ENCODE results near the gene ENPP1. TPM values are rescaled to one million over a fixed set of nuclear protein-coding genes. Genes with fewer than 3 reads are reported as not detected.
"Not testable (repeated sequence)": the region's sequence is repeated elsewhere in the genome, so short reads cannot be mapped to it uniquely, and the experiment has no call there.

Gene ENPP1
- total RNA-seq, 1 donor from 2014 or later: 64.0 TPM

DNA sequence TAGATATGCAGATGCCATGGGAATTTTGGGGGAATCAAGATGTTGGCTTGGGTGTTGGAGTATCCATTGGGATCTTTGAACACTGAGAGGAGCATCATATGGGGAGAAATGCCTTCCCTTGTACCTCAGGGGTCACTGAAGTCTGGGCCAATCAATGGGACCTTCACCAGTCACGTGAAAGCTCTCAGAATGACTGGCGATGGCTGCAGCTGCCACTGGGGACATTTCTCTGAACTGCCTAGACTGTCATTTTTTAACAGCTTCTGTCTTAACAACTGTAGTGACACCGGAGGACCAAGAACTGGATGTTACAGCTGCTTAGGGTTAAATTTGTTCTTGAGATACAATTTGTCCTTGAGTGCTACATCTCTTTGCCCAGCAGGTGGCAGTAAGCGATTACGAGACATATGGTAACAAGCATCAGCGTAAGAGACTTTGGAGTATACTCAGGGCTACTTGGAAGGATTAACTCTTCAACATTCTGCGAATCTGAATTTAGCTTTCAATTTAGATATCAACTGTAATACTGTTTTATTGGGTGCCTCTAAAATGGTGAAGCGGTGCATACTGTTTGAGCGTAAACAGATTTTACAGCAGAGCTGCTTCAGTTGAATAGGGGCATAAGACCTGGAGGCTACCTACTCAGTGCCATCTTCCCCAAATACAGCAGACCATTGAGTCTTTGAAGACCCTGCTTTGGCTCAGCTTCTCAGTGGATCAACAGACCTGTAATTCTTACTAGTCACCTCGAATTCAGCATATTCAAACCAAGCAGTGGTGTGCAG is 107.3 kb downstream of the ENPP1 start:
- DNase-seq (ENCODE audit: low spot score): peak; percentile 84

DNA sequence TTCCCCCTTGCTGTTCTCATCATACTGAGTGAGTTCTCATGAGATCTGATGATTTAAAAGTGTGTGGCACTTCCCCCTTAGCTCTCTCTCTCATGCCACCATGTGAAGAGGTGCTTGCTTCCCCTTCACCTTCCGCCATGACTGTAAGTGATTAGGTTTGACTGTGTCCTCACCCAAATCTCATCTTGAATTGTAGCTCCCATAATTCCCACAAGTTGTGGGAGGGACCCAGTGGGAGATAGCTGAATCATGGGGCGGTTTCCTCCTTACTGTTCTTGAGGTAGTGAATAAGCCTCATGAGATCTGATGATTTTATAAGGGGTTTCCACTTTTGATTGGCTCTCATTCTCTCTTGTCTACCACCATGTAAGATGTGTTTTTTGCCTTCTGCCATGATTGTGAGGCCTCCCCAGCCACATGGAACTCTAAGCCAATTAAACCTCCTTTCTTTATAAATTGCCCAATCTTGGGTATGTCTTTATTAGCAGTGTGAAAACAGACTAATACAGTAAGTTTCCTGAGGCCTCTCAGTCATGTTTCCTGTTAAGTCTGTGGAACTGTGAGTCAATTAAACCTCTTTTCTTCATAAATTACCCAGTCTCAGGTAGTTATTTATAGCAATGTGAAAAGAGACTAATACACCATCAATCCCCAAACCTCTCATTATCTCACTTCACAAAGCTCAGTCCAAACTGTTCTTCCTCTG is 108.4 kb downstream of the ENPP1 start:
- not testable (repeated sequence) for DNase-seq (ENCODE audit: low spot score)

DNA sequence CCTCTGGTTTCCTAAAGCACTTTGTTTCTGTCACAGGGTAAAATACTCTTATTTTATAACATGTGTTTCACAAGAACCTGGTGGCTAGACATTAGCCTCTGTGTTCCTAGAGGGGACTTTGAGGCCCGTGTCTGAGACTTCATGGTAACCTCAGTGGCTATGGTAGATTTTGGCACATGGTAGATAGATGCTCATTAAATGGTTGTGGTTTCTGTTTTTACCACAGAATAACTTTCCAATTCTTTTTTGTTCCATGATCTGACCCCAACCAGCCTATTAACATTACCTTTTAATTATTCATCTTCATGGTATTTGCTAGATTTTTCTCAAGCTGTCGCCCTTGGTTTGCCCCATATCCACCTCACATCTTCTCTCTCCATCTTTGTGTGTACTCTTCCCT is 109.0 kb downstream of the ENPP1 start:
- no peak for DNase-seq (ENCODE audit: low spot score)

DNA sequence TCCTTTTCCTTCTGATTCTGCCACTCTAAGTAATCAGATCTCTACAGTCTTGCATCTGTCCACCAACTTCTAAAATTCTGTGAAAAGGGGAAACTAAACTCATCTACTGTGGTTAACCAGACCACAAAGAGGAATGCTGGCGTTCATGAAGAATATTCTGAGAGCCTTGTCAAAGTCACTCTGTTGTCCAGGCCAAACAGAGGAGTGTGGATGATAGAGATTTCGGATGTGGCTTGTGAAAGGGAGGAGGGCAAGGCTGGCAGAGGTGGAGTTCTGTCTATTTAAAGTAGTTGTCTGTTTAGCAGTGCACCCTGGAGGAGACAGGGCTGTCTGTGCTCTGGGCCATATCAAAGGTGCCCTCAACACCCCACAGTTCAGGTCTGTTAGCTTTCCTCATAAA is 109.5 kb downstream of the ENPP1 start:
- no peak for DNase-seq (ENCODE audit: low spot score)

DNA sequence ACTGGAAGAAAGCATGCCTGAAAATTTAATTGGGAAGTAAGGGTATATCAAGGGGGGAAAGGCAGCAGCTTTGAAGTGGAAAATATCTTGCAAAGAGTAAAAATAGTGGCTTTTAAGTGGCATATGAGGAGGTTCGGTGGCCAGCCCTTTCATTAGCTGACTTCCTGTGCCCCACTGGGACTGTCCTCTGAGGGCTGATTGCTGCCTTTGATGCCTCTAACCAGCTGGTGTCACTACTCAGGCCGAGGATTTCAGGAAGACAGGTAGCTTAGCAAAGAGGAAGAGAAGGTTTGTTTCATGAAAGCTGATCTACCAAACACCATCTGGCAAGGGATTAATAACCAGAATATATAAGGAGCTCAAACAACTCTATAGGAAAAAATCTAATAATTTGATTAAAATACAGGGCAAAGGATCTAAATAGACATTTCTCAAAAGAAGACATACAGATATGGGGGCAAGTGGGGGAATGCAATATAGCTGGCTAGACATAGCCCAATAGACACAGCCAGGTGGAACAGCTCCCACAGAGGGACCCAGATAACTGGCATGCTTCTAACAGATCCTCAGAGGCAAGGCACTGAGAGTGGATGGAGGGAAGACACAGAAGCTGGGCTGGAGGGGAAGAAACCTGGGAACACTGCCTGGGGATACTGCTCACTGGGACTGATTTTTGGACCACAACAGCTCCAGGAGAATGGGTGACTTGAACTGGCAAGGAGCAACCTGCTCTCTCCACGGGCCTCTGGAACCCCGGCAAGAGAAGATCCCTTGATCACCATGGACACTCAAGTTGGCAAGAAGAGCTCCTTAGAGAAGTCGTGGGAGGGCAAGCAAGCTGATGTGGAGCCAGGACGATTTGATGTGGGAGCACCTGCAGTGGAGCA is 110.2 kb downstream of the ENPP1 start:
- DNase-seq (ENCODE audit: low spot score): no peak

DNA sequence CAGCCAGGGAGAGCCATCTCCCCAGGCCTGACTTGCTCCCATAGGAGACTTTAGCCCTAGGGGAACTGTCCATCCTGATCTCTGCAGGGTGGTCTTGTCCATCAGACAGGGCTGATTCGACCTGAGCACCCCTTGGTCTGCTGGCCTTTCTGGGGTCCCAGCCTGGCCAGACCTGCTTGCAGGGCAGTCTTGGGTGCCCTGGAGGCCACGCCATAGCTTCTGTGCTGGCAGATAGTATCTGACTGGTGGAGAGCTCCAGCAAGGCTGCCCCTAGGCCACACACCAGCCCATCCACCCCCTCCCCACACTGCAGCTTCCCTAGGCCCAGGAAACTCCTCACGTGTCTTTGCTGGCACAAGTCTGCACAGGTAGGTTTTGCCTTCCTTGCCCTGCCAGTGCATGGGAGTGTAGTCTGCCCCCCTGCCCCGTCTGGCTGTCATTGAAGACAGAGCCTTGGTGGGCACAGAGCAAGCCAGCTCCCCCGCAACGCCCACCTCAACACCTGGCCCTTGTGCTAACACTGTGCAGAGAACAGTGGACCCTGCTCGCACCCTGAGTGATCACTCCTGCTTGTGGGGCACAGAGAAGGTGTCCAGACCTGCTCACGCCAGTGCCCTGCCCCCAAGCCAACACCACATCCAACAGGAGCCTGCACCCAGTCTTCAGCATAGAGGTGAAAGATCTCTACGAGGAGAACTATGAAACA is 111.0 kb downstream of the ENPP1 start:
- no peak for DNase-seq (ENCODE audit: low spot score)

DNA sequence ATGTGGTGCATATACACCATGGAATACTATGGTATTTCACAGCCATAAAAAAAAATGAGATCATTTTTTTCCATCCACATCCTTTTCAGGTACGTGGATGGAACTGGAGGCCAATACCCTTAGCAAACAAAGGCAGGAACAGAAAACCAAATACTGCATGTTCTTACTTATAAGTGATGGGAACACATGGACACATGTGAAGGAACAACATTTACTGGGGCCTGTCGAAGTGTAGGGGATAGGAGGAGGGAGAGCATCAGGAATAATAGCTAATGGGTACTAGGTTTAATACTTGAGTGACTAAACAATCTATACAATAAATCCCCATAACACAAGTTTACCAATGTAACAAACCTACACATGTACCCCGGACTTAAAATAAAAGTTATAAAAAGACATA is 112.8 kb downstream of the ENPP1 start:
- no peak for DNase-seq (ENCODE audit: low spot score)

DNA sequence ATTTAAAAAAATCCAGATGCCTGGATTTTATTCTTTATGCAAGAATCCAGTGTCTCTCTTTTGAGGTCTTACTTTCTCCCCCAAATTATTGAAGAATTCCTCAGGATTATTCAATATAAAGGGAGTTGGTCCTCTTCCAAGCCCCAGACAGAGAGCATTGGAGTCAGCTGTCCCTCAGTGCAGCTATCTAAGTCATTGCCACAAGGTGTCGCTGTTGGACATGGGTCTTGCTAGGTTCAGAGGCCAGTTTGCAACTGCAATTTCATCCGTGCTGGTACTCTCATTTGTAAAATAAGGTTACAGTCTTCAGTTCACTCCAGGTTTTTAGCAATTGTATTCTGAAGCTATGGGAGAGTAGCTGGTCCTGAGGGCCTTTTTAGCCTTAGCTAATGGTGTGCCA is 115.5 kb downstream of the ENPP1 start:
- DNase-seq (ENCODE audit: low spot score): no peak

DNA sequence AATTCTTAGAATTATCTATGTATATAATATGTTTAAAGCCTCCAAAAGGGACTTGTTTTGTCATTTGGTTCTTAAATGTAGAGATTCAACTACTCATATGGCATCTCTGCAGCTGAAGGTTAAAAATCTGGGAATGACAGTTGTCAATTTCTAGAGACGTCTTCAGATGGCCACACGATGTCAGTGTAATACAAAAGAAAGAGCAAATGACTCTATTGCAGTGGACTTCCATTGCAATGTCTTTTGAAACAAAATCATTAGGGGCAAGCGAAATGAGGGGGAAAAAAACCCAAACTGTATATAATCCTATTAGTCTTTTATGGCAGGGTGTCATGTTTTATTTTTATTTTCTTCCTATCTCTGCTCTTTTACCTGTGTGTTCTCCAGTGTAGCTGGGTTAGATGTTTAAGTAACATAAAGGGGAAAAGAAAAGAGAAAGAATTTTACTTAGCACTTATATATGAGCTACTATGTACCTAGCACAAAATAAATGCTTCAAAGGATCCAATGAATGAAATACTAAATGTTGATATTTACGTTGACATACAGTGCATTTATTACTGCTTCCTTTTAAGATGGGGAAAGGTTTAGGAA is 117.2 kb downstream of the ENPP1 start:
- DNase-seq (ENCODE audit: low spot score): peak; percentile 55

DNA sequence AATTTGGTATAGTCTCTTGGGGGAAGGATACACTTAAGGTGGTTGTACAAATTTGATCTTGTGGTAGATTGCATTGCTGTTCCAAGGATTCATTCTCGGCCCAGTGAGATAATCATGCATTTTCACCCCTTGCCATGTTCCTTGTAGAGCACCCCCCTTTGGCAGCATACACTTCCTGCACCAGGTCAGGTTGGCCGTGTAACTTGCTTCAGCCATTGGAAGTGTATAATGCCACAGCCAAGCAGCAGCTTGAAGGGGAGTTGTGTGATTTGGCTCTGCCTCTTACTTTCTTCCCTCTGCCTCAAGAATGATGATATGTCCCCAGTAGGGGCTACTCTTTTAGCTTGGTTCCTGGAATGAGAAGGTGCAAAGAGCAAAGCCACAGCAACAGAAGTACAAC is 121.4 kb downstream of the ENPP1 start:
- no peak for DNase-seq (ENCODE audit: low spot score)

DNA sequence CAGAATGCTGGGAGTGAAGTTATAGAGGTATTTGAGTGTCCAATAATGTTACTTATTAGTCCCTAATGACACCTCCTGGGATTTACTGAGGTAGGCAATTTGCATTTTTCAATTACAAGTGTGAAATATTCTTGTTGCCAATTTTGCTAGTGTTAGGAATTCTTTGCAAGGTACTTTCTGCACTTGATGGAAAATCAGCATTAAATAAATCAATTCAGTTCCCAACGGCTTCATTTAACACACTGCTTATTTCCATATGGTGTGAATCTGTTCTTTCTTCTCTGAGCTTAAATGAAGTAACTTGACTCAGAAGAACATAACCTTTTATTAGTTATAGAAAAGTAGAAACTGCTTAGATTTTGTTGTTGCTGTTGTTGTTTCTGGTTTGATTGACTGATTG is 122.2 kb downstream of the ENPP1 start:
- DNase-seq (ENCODE audit: low spot score): no peak

DNA sequence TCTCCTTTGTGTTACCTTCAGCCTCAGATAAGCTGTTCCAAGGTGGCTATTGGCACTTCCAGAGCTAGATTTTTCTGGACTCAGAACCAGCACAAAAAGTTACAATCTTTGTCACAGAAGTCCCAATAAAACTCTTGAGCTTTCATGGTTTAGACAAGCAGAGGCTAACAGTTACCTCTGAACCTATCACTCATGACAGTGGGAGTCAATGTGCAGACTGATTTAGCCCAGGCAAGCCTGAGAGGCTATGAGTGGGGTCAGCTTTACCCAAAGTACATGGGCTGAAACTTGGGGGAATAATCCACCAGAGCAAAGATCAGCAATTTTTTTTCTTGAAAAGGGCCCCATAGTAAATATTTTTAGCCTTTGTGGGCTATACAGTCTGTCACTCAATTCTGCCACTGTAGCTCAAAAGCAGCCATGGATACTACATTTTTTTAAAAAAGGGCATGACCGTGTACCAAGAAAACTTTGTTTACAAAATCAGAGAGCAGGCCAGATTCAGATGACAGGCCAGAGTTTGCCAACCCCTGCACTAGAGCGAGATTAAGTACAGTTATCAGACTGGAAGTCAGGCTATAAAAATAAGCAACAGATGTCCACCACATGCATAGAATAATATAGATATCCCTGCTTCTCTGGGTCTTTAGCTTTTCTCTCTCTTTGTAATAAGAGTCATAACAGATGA is 123.4 kb downstream of the ENPP1 start:
- DNase-seq (ENCODE audit: low spot score): peak; percentile 87

DNA sequence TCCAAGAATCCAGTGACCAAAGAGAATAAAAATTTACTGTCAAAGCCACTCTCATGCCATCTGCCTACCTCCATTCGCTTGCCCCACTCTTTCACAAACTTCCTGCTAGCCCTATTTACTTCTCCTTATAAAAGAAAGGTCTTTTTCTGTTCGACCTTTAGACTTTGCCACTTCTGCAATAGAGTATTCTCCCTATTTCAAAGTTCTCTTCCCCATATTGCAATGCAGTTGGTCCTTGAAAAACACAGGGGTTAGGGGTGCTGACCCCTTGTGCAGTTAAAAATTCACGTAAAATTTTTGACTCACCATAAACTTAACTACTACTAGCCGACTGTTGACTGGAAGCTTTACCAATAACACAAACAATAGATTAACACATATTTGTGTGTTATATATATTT is 128.3 kb downstream of the ENPP1 start:
- DNase-seq (ENCODE audit: low spot score): no peak

DNA sequence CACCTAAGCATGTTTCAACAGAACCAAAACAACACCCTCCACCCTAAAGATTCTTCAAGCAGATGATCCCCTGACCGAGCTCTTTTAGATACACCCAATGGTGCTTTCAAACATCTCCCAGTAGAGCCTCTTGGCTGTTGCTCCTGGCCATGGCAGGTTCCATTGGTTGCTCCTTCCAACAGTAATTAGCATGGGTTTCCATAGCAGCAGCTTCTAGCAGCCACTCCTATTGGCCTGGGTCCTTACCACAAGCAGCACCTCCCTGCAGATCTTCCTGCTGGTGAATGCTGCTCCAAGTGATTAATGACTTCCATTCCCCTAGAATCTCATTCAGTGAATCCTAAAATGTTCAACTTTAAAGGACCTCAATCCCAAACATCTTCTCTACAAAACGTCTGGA is 129.4 kb downstream of the ENPP1 start:
- no peak for DNase-seq (ENCODE audit: low spot score)

DNA sequence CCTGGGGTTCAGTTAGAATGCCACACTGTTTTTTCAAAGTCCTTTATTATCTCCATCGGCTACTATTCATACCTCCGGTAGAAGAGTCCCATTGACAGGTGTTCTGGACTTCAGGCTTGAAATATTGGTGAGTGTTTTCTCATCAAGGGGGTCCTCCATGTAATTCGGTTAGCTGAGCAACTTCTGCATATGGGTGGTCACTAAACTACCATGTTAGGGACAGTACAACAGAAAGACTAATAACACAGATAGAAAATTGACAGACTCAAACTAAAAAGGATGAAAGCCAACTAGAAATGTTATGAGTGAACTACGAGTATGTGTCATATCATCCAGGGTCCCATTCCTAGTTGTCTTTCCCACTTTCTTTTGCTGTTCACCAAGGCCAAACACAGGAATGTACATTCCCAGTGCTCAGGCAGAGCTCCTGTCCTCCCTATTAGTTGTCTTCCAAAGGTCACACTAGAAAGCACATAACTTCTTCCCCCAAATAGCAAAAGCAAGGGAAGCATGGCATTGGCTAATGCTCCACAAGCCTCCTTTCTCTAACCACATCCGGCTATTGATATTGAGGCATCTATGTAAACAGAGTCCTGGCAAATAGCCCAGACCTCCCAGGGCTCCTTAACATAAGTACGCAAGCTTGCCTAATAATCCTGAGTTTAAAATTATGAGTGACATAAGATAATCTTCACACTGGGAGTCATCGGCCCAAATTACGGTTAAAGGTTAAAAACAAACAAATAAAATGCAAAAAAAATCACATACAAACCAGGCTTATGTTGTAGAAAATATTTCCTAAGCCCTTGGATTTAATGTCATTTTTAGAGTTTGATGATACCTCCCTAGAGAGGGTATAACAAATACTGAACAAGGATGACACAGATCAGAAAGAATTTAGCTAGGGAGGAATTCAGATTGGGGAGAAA is 130.1 kb downstream of the ENPP1 start:
- DNase-seq (ENCODE audit: low spot score): peak; percentile 49

Measured in umbilical cord (tissue), 2 donors.